ENCODE data around the gene FLACC1. TPM values are rescaled to one million over a fixed set of nuclear protein-coding genes. Genes with fewer than 3 reads are reported as not detected.

Gene FLACC1
- total and polyA plus RNA-seq, 9 of the 15 experiments (the other 6 are each of a cell fraction or from before 2014, with no cell fraction given) = 0.07 to 0.68 (median 0.22) TPM; not detected in 2

DNA sequence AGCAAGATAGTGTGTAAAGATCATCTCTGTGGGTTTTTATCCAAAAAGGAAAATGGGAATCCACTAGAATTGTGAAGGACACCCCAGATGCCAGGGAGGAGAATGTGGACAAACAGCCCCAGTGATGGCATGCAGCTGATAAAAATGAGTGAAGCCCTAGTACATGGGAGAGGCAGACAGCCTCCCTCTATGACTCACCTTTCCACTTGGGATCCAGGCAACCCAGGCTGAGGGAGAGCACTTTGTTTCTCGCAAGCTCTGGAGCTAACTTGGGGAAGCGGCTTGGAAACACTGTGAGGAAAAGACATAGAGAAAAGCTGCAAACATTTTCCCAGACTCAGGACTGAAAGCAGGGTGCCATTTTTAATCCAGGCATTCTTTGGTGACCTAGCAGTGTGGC lies 5.3 kb upstream of the FLACC1 start (continued):
- TF ChIP-seq SMC3 (conservative IDR thresholded peaks at IDR 0.05; ENCODE audit: insufficient read depth, low read depth, low read length) = no peak
- TF ChIP-seq, protein P1, sequence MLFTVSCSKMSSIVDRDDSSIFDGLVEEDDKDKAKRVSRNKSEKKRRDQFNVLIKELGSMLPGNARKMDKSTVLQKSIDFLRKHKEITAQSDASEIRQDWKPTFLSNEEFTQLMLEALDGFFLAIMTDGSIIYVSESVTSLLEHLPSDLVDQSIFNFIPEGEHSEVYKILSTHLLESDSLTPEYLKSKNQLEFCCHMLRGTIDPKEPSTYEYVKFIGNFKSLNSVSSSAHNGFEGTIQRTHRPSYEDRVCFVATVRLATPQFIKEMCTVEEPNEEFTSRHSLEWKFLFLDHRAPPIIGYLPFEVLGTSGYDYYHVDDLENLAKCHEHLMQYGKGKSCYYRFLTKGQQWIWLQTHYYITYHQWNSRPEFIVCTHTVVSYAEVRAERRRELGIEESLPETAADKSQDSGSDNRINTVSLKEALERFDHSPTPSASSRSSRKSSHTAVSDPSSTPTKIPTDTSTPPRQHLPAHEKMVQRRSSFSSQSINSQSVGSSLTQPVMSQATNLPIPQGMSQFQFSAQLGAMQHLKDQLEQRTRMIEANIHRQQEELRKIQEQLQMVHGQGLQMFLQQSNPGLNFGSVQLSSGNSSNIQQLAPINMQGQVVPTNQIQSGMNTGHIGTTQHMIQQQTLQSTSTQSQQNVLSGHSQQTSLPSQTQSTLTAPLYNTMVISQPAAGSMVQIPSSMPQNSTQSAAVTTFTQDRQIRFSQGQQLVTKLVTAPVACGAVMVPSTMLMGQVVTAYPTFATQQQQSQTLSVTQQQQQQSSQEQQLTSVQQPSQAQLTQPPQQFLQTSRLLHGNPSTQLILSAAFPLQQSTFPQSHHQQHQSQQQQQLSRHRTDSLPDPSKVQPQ (CRISPR knock-in tag; IDR thresholded peaks at IDR 0.05; ENCODE audit: borderline replicate concordance) = no peak
- no peak for TF ChIP-seq ZNF354B (CRISPR knock-in tag; IDR thresholded peaks at IDR 0.05)
- TF ChIP-seq FOSL1 (tag; conservative IDR thresholded peaks at IDR 0.05) = peak; percentile 15; the same call in 1 of the 2 replicates
- TF ChIP-seq, protein P2, sequence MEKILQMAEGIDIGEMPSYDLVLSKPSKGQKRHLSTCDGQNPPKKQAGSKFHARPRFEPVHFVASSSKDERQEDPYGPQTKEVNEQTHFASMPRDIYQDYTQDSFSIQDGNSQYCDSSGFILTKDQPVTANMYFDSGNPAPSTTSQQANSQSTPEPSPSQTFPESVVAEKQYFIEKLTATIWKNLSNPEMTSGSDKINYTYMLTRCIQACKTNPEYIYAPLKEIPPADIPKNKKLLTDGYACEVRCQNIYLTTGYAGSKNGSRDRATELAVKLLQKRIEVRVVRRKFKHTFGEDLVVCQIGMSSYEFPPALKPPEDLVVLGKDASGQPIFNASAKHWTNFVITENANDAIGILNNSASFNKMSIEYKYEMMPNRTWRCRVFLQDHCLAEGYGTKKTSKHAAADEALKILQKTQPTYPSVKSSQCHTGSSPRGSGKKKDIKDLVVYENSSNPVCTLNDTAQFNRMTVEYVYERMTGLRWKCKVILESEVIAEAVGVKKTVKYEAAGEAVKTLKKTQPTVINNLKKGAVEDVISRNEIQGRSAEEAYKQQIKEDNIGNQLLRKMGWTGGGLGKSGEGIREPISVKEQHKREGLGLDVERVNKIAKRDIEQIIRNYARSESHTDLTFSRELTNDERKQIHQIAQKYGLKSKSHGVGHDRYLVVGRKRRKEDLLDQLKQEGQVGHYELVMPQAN (IDR thresholded peaks at IDR 0.05; ENCODE audit: borderline replicate concordance) = no peak
